ENCODE data around the gene RAD21L1.
"Not testable (repeated sequence)": the region's sequence is repeated elsewhere in the genome, so short reads cannot be mapped to it uniquely, and the experiment has no call there.

RAD21L1 gene

DNA sequence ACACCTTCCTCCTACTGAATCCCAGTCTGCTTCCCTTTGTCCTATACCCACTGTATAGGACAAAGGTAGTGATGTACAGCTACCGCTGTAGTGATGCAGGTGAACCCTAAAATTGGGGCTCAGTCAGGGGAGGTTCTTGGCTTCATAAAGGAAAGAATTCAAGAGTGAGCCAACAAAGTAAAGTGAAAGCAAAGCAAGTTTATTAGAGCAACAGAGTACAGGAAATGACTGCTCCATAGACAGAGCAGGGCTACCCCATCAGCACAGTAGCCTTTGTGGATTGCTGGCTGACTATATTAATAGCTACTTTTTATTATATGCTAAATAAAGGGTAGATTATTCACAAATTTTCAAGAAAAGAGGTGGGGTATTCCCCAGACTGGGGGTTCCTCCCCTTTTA lies 25.9 kb upstream of the RAD21L1 start:
- DNase-seq (ENCODE audit: low spot score), result no peak

DNA sequence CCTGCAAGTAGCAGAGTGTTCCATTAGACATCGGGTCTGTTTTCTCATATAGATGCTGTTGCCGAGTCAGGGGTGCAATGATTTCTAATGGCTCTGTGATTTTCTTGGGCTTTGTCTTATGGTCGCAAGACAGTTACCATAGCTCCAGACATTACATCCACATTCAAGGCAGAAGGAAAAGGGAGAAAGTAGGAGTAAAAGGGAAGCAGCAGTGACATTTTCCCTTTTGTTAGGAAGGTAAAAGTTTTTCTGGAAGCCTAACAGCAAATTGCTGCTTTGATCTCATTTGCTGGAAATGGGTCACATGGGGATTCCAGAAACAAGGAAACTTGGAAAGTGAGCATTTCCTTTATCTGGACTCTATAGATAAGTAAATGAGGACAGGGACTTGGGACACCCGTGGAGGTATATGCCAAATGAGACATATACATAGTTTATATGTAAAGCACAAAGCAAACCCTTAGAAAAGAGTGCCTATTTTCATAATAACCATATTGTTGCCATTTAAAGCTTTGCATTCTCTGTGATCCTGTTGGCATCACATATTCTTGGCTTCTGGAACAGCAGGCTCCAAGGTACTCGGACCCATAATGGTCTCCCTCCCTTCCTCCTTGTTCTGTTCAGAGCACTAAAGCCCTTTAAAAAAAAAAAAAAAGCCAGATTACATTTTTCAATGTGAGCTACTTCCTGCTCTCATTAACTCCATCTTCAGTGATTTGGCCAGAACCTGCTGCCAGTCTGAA lies 22.9 kb upstream of the RAD21L1 start, which contains the start of gene C20orf202:
TSS of gene C20orf202 (plus strand) at position 693 of the 743 bp plus-strand sequence. CDS start 132 bp downstream, outside the sequence.
- no peak for DNase-seq (ENCODE audit: low spot score)

DNA sequence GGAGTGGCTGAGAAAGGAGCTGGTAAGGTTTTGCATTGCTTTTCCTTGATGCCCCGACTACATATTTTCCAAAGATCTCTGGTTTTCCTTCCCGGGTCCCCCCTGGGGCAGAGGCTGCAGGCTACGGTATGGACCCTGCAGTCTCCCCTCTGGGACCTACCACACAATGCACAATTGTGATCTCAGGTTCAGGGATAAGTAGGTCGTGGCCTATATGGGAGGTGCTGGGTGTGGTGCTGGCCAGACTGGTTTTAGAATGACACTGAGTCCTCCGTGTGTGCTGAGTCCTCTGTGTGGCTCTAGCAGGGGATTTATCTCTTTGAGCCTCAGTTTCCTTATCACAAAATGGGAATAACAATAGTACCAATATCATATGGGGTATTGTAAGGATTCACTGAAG lies 22.2 kb upstream of the RAD21L1 start:
- DNase-seq (ENCODE audit: low spot score), result no peak

DNA sequence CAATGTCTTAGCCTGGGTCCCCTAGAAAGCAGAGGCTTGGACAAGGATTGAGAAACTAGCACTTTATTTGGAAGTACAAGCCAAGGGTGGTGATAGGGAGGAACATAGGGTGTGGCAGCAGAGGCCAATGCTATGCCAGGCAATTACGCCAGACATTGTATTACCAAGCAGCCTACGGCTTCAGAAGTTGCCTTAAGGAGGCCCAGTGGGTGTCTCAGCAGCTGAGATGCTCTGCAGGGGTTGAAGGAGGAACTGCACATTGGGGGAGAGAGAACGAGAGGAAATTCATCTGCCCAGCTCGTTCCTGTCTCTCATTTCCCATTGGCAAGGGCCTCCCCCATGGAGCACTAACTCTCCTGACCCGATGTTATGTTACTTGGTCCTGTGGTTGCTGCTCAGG lies 21.7 kb upstream of the RAD21L1 start:
- no peak for DNase-seq (ENCODE audit: low spot score)

- no peak for DNase-seq (ENCODE audit: low spot score)
Measured at GRCh38 chr20:1204576-1204975, 21.3 kb upstream of the RAD21L1 start.

GRCh38 chr20:1205802-1206201 lies 20.0 kb upstream of the RAD21L1 start:
- no peak for DNase-seq (ENCODE audit: low spot score)

GRCh38 chr20:1206366-1207148 lies 19.3 kb upstream of the RAD21L1 start:
- no peak for DNase-seq (ENCODE audit: low spot score)

DNA sequence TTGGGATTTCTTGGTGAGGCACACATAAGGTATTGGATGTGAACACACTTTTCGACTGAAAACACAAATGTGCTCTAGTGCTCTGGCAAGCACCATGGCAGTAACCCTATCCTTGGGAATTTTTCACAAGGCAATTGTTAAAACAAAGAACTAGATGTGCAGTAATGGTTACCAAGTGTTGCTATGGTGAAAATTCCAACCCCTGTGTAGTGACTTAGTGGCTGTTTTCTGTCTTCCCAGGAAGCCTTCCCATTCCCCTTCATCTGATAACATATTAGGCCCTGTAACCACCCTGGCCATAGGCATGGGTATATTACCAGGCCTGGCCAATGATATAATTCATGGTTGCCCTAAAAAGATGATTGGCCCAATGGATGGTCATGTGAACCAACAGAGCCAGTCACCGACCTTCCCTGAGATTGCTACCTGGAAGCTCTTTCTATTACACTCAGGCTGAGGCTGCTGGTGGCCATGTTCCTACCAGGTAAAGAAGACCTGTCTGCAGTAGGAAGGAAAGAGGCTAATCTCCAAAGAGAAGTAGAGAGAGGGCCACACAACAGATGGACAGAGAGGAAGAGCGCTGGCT lies 18.5 kb upstream of the RAD21L1 start:
- DNase-seq (ENCODE audit: low spot score), result no peak

DNA sequence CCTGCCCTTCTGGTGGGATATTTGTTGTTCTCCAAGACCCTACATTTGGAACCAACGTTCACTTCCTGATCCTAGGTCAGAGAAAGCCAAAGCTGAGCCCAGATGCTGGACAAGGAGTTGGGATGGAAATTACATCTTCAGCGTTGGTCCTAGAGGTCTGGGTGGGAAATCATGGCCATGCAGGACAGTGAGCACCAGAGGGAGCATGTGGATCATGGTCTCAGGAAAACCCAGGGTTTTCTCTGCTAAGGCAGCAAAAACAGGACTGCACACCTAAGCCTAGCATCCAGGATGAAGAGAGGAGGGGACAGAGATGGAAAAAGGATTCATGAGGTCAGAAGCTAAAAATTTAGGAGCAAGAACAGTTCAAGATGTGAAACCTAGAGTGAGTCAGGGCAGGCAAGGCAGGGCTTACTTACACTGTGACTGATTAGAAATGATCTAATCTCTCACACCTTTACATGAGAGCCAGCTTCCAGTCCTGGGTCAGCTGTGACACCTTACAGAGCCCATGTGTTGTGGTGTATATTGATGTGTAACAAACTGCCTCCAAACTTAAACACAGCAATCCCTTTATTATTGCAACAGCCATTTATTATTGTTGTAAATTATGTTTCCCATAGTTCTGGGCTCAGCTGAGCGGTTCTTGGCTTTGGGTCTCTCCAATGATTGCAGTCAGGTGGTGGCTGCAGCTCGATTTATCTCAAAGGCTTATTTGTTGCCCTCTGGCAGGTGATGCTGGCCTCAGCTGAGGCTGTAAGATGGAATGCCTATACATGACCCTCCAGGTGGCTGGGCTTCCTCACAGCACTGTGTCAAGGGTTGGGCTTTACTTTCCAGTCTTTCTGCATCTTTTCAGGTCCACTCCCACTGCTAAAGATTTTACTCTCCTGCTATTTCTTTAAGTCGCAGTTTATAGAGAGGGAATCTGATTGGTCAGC lies 16.1 kb upstream of the RAD21L1 start:
- DNase-seq (ENCODE audit: low spot score), result no peak

GRCh38 chr20:1210501-1210900 lies 15.3 kb upstream of the RAD21L1 start:
- no peak for DNase-seq (ENCODE audit: low spot score)

GRCh38 chr20:1212023-1212422 lies 13.8 kb upstream of the RAD21L1 start:
- DNase-seq (ENCODE audit: low spot score), result no peak

GRCh38 chr20:1212607-1213396 lies 13.0 kb upstream of the RAD21L1 start:
- DNase-seq (ENCODE audit: low spot score), result peak; percentile 81

- DNase-seq (ENCODE audit: low spot score), result no peak
Measured at GRCh38 chr20:1214838-1215261, 11.0 kb upstream of the RAD21L1 start.

DNA sequence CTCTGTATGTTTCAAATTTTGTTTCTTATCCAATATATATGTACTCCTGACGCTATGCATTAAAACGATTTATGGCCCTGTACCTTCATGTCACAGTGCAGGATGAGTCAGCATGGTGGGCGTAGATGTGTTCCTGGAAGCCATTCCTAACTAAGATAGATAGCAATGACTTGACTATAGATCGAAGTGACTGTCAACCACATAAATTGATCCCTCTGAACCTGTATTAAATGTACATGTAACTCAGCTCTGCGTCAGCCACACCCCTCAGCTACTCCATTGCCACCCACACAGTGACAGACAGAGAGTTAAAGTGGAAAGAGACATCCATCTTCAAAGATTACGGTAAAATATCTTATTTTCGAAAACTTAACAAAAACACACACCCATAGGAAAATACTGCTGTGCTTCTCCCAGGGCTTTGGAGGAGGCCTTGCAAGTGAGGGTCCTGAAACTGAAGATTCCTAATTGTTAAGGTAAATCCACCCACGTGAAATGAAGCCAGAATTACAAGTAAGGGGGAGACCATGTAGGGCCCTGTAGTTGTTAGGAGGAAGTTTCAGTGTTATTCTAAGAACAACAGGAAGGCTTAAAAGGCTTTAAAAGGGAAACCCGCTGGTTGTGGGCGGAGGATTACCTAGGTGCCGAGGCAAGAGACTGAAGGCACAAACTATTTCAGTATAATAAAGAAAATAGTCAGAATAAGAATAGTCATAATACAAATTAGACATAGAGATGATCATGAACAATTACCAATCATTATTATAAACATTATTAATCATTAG lies 10.3 kb upstream of the RAD21L1 start:
- DNase-seq (ENCODE audit: low spot score), result no peak

DNA sequence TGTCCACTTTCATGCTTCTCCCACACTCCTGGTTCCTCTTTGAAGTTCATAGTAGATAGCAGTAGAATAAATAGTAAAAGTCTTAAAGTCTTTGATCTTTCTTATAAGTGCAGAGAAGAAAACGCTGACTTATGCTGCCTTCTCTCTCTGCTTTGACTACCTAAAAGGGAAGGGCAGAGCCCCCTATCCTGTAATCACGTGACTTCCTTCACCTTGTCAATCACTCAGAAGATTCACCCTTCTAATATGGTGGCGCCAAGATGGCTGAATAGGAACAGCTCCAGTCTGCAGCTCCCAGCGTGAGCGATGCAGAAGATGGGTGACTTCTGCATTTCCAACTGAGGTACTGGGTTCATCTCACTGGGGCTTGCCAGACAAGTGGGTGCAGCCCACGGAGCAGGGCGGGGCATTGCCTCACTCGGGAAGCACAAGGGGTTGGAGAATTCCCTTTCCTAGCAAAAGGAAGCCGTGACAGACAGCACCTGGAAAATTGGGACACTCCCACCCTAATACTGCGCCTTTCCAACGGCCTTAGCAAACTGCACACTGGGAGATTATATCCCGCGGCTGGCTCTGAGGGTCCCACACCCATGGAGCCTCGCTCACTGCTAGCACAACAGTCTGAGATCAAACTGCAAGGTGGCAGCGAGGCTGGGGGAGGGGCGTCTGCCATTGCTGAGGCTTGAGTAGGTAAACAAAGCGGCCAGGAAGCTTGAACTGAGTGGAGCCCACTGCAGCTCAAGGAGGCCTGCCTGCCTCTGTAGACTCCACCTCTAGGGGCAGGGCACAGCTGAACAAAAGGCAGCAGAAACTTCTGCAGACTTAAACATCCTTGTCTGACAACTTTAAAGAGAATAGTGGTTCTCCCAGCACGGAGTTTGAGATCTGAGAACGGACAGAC lies 9.1 kb upstream of the RAD21L1 start:
- not testable (repeated sequence) for DNase-seq (ENCODE audit: low spot score)

DNA sequence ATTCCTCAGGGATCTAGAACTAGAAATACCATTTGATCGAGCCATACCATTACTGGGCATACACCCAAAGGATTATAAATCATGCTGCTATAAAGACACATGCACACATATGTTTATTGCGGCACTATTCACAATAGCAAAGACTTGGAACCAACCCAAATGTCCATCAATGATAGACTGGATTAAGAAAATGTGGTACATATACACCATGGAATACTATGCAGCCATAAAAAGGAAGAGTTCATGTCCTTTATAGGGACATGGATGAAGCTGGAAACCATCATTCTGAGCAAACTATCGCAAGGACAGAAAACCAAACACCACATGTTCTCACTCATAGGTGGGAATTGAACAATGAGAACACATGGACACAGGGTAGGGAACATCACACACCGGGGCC lies 3.1 kb upstream of the RAD21L1 start:
- DNase-seq (ENCODE audit: low spot score), result not testable (repeated sequence)

- no peak for DNase-seq (ENCODE audit: low spot score)
Measured at GRCh38 chr20:1224205-1224890, 1.5 kb upstream of the RAD21L1 start.

DNA sequence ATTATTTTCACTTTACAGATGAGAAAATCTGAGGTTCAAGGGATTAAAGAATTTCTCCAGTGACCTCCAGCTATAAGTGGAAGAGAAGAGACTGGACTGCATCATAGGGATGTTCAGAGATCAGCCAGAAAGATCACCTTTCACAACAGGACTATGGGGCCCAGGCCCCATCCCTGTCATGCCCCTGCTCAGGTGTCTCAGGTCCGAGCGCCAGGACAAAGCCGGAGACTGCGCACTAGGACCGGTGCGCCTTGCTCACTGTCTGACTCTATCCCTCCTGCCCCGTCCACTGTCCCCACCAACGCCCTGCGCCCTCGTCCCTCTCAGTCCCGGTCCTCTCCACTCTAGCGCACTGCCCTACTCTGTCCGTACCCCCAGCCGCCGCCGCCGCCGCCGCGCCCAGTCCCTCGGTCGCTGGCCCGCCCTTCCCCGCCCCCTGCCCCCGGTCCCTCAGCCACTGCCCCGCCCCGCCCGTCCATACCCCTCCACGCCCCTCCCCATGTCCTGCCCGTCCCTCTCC lies 521 bp upstream of the RAD21L1 start:
- DNase-seq (ENCODE audit: low spot score), result no peak
